ENCODE measurements around the gene NCOR1.

The NCOR1 gene

DNA sequence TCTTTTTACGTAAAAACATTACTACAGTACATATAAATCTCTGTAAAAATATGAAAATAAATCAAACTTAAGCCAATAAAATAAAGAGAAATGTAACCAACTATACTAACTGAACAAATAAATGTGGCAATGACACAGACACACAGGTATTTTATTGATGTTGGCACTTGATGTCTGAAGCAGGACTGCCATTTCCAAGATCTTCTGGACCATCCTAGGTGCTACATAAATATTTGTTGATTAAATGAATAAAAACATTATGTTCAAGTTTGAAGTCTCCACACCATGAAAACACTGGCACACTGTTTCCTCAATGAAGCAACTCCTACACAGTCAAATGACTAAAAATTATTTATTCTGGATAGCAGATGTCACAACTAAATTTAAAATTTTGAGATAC lies 106.9 kb downstream of the NCOR1 start:
- Histone ChIP-seq H3K27ac (ENCODE audit: low read depth, low read length) (no peak overlapping the region), H3K36me3 (ENCODE audit: low read length) (peaks cover 8% of the 10 kb centered on the region; the same call in 1 of the 2 replicates), H3K9me2 (replicated peaks; ENCODE audit: insufficient read depth, low read length) (no peaks in the 10 kb centered on the region), H3K4me3 (ENCODE audit: insufficient read depth, low read length, poor library complexity, severe bottlenecking) (no peak overlapping the region), H3K4me2 (ENCODE audit: low read depth, low read length, poor library complexity, severe bottlenecking) (no peak overlapping the region), H3K79me2 (ENCODE audit: insufficient read depth, low read length) (no peaks in the 10 kb centered on the region), H2AFZ (ENCODE audit: low read depth, low read length, severe bottlenecking) (no peak overlapping the region), H3K27me3 (ENCODE audit: low read length) (no peaks in the 10 kb centered on the region), H3K9me3 (ENCODE audit: insufficient read depth, low read length) (no peaks in the 10 kb centered on the region), H3K9ac (ENCODE audit: low read length) (no peak overlapping the region), H3F3A (ENCODE audit: insufficient read depth) (no peaks in the 10 kb centered on the region), H4K20me1 (ENCODE audit: low read depth, low read length) (no peaks in the 10 kb centered on the region)
- TF ChIP-seq, protein P1, sequence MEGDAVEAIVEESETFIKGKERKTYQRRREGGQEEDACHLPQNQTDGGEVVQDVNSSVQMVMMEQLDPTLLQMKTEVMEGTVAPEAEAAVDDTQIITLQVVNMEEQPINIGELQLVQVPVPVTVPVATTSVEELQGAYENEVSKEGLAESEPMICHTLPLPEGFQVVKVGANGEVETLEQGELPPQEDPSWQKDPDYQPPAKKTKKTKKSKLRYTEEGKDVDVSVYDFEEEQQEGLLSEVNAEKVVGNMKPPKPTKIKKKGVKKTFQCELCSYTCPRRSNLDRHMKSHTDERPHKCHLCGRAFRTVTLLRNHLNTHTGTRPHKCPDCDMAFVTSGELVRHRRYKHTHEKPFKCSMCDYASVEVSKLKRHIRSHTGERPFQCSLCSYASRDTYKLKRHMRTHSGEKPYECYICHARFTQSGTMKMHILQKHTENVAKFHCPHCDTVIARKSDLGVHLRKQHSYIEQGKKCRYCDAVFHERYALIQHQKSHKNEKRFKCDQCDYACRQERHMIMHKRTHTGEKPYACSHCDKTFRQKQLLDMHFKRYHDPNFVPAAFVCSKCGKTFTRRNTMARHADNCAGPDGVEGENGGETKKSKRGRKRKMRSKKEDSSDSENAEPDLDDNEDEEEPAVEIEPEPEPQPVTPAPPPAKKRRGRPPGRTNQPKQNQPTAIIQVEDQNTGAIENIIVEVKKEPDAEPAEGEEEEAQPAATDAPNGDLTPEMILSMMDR (IDR thresholded peaks at IDR 0.05; ENCODE audit: insufficient read depth, low read length, poor library complexity, severe bottlenecking): no peak
- no peak for TF ChIP-seq EZH2phosphoT487 (conservative IDR thresholded peaks at IDR 0.05; ENCODE audit: low read length)

DNA sequence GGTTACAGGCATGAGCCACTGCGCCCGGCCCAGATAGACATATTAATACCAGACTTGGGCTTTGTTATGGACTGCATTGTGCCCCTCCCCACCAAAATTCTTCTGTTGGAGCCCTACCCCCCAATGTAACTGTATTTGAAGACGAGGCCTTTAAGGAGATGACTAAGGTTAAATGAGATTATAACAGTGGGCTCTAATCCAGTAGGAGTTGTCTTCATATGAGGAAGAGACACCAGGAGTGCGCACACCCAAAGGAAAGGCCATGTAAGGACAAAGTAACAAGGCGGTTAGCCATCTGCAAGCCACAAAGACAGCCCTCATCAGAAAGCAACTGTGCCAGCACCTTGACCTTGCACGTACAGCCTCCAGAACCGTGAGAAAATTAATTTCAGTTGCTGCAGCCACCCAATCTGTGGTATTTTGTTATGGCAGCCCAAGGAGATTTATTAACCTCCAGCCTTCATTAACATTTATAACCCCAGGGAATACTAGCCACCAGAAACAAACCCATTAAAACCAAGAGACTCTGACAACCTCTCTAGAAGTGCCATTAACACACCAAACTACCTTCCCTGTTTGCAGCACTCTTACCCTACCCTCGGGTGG lies 108.1 kb downstream of the NCOR1 start:
- Histone ChIP-seq H3F3A (ENCODE audit: insufficient read depth) (no peaks in the 10 kb centered on the region), H3K27ac (ENCODE audit: low read depth, low read length) (no peak overlapping the region), H3K4me3 (ENCODE audit: insufficient read depth, low read length, poor library complexity, severe bottlenecking) (no peak overlapping the region), H3K27me3 (ENCODE audit: low read length) (no peaks in the 10 kb centered on the region), H3K9me2 (replicated peaks; ENCODE audit: insufficient read depth, low read length) (no peaks in the 10 kb centered on the region), H3K79me2 (ENCODE audit: insufficient read depth, low read length) (no peaks in the 10 kb centered on the region), H2AFZ (ENCODE audit: low read depth, low read length, severe bottlenecking) (no peak overlapping the region), H3K9me3 (ENCODE audit: insufficient read depth, low read length) (no peaks in the 10 kb centered on the region), H3K4me2 (ENCODE audit: low read depth, low read length, poor library complexity, severe bottlenecking) (no peak overlapping the region), H4K20me1 (ENCODE audit: low read depth, low read length) (no peaks in the 10 kb centered on the region), H3K36me3 (ENCODE audit: low read length) (peaks cover 8% of the 10 kb centered on the region; the same call in 1 of the 2 replicates), H3K9ac (ENCODE audit: low read length) (no peak overlapping the region)
- TF ChIP-seq, protein P1 (IDR thresholded peaks at IDR 0.05; ENCODE audit: insufficient read depth, low read length, poor library complexity, severe bottlenecking): no peak
- TF ChIP-seq EZH2phosphoT487 (conservative IDR thresholded peaks at IDR 0.05; ENCODE audit: low read length): no peak

DNA sequence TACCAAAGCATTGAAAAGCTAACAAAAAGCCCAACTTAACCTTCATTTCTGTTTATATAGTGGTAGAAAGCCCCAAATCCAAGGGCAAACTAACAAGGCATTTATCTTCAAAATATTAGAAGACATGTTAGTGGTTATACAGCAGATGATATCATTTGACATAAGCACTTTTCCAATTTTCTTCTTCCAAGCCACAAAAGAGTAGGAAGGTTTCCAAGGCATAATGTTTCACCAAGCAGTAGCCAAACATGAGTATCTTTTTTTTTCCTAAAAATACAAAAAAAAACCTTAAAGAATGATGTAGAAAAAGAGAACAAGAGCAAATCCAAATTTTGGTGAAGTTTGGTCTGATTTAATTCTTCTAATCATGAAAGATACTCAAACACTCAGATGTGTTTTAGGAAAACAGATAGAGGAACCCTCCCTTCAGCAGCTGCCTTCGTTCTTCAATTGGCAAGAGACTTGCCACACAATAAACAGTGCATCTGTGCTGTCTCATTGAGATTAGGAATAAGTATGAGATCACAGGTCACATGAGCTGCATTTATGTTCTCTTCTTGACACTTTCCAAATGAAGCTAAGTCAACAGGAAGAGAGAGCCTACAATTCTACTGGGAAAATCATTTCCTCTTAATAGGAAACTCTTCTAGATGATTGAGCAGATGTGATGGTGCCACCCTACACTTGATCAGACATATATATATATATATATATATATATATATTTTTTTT lies 109.0 kb downstream of the NCOR1 start:
- H3K36me3 ChIP-seq (ENCODE audit: low read length): peaks cover 8% of the 10 kb centered on the region; the same call in 1 of the 2 replicates
- no peaks in the 10 kb centered on the region for H3K9me2 ChIP-seq (replicated peaks; ENCODE audit: insufficient read depth, low read length)
- H3K9ac ChIP-seq (ENCODE audit: low read length): no peak overlapping the region
- no peaks in the 10 kb centered on the region for H3K79me2 ChIP-seq (ENCODE audit: insufficient read depth, low read length)
- H3F3A ChIP-seq (ENCODE audit: insufficient read depth): no peaks in the 10 kb centered on the region
- no peak overlapping the region for H3K27ac ChIP-seq (ENCODE audit: low read depth, low read length)
- no peak overlapping the region for H3K4me3 ChIP-seq (ENCODE audit: insufficient read depth, low read length, poor library complexity, severe bottlenecking)
- no peaks in the 10 kb centered on the region for H3K9me3 ChIP-seq (ENCODE audit: insufficient read depth, low read length)
- H4K20me1 ChIP-seq (ENCODE audit: low read depth, low read length): no peaks in the 10 kb centered on the region
- H3K27me3 ChIP-seq (ENCODE audit: low read length): no peaks in the 10 kb centered on the region
- H3K4me2 ChIP-seq (ENCODE audit: low read depth, low read length, poor library complexity, severe bottlenecking): no peak overlapping the region
- H2AFZ ChIP-seq (ENCODE audit: low read depth, low read length, severe bottlenecking): no peak overlapping the region
- TF ChIP-seq EZH2phosphoT487 (conservative IDR thresholded peaks at IDR 0.05; ENCODE audit: low read length): no peak
- TF ChIP-seq, protein P1 (IDR thresholded peaks at IDR 0.05; ENCODE audit: insufficient read depth, low read length, poor library complexity, severe bottlenecking): no peak
